Esophagus squamous epithelium (tissue), 4 donors: Measurements from ENCODE around the gene TBC1D1.

Source experiments
- POLR2A ChIP-seq, 4 donors: fragments of 450-650 bp; IDR thresholded peaks; one replicate each; pipeline ENCODE4 v1.6.1; 2017; ENCODE audit warnings: antibody characterized with exemption in 4 of 4, mild to moderate bottlenecking in 4 of 4, moderate library complexity in 3 of 4
- TF ChIP-seq, protein P1 (sequence below), 6 experiments: fragments of 450-650 bp in 4 of 6; fragments of 200-600 bp in 2 of 6; sonication (generic) in 2 of 6; IDR thresholded peaks; one replicate each; pipeline ENCODE4 v1.5.1; 2016 to 2019; ENCODE audit warnings: antibody characterized with exemption in 6 of 6, mild to moderate bottlenecking in 4 of 6, moderate library complexity in 4 of 6

- TF ChIP-seq, protein P1, sequence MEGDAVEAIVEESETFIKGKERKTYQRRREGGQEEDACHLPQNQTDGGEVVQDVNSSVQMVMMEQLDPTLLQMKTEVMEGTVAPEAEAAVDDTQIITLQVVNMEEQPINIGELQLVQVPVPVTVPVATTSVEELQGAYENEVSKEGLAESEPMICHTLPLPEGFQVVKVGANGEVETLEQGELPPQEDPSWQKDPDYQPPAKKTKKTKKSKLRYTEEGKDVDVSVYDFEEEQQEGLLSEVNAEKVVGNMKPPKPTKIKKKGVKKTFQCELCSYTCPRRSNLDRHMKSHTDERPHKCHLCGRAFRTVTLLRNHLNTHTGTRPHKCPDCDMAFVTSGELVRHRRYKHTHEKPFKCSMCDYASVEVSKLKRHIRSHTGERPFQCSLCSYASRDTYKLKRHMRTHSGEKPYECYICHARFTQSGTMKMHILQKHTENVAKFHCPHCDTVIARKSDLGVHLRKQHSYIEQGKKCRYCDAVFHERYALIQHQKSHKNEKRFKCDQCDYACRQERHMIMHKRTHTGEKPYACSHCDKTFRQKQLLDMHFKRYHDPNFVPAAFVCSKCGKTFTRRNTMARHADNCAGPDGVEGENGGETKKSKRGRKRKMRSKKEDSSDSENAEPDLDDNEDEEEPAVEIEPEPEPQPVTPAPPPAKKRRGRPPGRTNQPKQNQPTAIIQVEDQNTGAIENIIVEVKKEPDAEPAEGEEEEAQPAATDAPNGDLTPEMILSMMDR (IDR thresholded peaks at IDR 0.05) = no peak
- no peak for TF ChIP-seq POLR2A (IDR thresholded peaks at IDR 0.05)
Measured at GRCh38 chr4:38161208-38162113, 270.6 kb downstream of the TBC1D1 start.
